HG03175 (cell line): Measurements from ENCODE around the gene PRDX1.
"Not testable (repeated sequence)": the region's sequence is repeated elsewhere in the genome, so short reads cannot be mapped to it uniquely, and the experiment has no call there.

ENCODE experiments used
- ATAC-seq: cut with Tn5 transposase; IDR thresholded peaks from one replicate; pipeline ENCODE4 v1.9.1; 2021; ENCODE audit warnings: mild to moderate bottlenecking, moderate library complexity; ENCODE audit not compliant: unreplicated experiment

PRDX1 gene

GRCh38 chr1:45467353-45467752, 54.3 kb downstream of the PRDX1 start:
- ATAC-seq: not testable (repeated sequence)

DNA sequence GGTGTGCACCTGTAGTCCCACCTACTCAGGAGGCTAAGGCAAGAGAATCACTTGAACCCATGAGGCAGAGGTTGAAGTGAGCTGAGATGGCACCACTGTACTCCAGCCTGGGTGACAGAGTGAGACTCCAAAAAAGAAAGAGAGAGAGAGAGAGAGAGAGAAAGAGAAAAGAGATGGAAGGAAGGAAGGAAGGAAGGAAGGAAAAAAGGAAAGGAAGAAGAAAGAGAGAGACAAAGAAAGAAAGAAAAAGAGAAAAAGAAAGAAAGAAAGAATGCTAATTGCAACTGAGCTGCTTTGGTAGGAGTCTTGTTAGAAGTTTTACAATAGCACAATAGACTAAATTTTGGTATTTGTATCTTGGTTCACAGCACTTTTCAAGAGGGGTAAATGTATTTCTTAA, 56.4 kb downstream of the PRDX1 start:
- no peak for ATAC-seq
